HG03103 (cell line): Measurements from ENCODE around the gene SLC37A3.
"Not testable (repeated sequence)": the region's sequence is repeated elsewhere in the genome, so short reads cannot be mapped to it uniquely, and the experiment has no call there.

Experiments
- ATAC-seq: cut with Tn5 transposase; IDR thresholded peaks from one replicate; pipeline ENCODE4 v1.9.1; 2021; ENCODE audit warnings: low read depth; ENCODE audit not compliant: unreplicated experiment

Gene SLC37A3

DNA sequence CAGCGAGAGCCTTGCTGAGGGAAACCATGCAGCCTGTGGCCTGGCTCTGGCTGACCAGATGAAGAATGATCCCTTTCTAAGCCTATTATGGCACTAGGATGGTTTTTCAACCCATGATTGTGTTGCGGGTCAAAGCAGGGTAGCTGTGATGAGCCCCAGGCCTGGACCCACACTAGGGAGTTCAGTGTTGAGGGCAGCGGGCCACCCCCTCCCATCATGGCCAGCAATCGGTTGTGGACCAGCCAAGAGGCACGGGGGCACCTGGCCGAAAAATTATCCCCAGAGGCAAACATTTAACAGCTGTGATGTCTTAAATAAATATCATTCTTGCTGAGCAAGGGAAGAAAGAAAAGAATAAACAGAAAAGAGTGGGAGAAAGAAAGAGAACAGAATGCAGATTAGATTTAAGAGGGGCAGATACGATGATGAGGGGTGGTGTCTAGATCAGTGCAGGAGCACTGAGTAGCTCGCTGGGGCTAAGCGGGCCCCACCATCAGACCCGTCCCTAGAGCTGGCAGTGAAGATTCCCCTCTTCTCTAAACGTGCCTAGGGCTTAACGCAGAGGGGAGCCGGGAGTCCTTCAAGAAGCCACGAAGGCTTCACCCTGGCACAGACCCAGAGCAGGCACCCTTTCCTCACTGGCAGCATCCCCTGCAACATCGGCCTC is 82.7 kb downstream of the SLC37A3 start:
- no peak for ATAC-seq

DNA sequence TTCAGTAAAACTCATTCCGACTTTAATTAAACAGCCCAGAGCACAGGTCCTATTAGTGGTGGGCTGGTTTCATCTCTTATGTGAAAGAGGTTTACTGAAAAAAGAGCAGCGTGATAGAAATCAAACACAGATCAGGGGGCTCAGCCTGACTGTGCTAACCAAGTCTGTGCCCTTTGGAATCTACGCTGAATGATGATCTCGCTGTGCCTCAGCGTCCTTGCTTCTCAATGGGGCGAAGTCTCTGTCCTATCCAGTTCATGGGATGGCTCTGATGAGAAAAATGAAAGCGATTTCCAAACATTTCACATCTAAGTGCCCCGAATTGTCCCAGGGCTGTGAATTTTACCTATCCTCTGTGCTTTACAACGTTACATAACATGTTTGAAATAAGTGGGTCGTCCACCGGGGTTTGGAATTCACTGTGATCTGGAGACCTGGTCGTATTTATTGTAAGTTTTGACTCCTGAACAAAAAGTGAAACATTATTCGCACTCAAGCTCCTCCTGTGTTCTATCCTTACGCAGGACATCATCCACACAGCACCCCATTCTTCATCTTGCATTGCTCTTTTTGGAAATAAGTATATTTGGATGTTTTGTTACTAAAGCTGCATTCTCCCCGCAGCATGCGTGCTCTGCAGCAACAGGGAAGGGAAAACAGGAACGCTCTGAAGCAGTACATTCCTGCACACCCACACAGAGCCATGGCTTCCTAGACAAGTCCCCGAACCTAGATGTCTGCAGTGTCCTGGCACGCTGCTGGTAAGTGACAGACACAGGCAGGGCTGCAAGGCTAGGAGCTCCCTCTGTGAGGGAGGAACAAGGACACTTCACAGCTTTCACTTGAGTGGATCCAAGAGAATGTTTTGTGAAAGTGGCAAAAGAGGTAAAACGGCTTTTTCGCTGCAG is 83.5 kb downstream of the SLC37A3 start:
- no peak for ATAC-seq

DNA sequence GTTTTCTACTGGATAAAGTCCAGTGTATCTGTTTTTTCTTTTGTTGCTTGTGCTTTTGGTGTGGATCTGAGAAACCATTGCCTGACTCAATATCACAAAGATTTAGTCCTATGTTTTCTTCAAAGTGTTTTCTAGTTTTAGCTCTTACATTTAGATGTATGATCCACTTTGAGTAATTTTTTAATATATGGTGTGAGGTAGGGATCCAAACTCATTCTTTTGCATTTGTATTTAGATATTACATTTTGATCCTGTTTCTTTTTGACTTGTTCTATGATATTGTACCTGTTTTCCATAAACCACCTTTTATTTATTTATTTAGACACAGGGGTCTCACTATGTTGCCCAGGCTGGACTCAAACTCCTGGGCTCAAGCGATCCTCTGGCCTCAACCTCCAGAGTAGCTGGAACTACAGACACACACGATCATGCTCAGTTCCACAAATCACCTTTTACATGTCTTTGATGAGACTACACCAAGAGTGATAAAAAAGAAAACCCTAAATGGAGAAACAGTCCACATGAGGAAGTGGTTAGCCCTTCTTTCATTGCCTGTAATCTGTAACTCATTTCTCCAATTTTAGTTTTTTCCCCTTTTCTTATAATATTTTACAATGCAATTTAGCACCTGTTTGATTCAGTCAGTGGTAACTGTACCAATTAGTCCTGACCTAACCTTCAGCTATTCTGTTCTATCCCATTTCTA is 86.0 kb downstream of the SLC37A3 start:
- no peak for ATAC-seq

- ATAC-seq: not testable (repeated sequence)
These were observed 87.2 kb downstream of the SLC37A3 start for GRCh38 chr7:140311128-140311527.

- no peak for ATAC-seq
These were observed 87.9 kb downstream of the SLC37A3 start for GRCh38 chr7:140310337-140311002.

DNA sequence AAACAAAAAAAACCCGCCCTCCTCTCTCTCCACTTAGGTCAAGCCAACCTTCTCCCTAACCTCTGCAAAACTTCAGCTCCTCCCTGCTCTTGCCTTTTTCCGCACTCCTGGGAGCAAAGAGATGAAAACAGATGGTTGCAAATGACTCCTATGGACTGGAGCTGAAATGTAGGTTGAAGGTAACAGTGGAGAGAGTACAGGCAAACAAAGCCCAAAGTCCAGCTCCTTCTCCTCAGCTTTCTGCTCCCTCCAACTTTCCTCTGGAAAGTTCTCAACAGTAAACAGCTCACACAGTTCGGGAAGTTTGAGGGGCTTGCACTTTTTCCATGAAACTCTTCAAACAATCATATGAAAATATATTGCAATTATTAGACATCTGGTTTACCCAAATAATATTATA is 90.3 kb downstream of the SLC37A3 start:
- no peak for ATAC-seq

DNA sequence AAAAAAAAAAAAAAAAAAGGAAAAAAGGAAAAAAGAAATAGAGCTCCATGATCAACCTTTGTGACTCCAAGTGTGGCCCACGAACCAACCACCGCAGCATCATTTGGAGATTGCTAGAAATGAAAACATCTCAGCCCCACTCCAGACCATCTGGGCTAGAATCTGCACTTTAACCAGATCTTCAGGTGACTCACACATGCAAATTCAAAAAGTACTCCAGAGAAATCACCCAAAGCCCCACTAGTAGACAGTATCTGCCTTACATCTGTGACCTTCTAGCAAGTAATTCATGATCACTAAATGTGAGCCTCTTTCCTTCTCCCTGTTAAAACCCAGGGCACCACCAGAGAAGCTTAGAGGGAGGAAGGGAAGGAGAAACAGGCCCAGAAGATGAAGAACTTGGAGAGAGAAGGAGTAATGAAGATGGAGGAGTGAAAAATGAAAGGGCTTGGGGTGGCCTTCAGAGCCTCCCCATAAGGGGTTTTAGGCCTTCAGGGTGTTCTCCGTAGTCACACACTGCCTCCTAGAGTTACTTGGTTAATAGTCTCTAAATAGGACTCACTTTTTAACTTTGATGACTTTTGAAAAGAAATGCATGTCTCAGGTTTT is 94.0 kb downstream of the SLC37A3 start:
- ATAC-seq: peak; percentile 79

DNA sequence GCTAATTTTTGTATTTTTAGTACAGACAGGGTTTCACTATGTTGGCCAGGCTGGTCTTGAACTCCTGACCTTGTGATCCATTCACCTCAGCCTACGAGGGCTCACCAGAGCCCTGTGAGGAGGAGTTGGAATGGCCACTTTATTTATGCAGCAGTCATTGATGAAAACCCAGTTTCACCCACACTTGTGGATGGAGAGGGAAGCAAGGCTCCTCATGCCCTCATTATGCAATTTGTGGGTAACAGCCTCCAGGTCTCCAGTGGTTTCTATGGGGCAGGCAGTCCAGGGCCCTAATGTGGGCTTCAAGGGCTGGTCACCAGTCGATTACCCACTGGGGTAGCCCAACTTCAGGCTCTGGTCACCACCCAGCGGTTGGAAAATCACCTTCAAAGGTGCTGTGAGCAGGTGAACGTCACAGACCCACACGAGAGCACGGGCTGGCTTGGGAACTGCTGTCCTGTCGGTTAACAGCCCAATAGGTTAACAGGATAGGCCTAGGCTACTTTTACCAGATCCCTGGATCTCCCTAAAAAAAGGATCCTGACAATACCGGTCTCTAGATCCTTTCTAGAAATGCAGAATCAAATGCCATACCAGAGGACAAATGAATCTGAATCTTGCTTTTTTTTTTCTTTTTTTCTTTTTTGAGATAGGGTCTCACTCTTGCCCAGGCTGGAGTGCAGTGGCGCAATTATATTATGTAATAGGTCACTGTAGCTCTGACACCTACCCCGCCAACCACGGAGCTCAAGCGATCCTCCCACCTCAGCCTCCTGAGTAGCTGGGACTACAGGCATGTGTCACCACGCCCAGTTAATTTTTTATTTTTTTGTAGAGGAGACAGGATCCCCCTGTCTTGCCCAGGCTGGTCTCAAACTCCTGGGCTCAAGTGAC is 97.8 kb downstream of the SLC37A3 start:
- ATAC-seq: no peak

- no peak for ATAC-seq
These were observed 100.1 kb downstream of the SLC37A3 start for GRCh38 chr7:140298213-140298612.

- ATAC-seq: no peak
These were observed 101.1 kb downstream of the SLC37A3 start for GRCh38 chr7:140297192-140297591.

DNA sequence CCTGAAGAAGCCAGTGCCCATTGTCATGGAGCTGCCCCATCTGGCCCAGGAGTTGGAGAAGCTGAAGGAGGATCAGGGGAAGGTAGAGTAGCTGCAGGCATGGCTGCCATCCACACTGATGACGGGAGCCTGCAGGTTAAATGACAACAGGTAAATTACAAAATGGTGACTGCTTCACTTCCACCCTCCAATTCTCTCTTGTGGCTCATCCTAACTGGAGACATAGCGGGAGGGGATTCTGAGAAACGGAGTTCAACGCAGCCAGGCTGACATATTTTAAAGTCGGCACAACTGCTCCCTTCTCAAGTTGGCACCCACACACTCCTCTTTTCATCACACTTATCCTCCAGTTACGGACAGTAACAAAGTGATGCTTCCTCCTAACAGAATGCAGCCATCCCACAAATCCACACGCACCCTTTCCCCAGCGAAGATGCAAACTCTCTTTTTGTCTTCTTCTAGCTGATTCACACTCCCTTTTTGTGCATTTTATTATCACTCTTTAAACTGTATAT is 103.0 kb downstream of the SLC37A3 start:
- ATAC-seq: no peak

DNA sequence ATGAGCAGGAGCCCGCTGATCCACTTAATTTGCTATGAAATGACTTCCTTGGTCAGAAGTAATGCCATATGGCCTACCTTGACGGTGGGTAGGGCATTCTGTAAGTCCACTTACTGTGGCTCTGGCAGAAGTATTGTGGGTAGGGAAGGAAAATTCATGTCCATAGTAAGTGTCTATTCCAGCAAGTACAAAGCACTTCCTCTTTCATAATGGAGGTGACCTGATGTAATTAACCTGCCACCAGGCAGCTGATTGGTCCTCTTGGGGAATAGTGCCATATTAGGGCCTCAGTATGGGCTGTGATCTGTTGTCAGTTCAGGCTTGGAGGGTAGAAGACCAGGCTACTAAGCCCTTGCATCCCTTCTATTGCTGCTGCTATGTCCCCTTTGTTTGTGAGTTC is 103.9 kb downstream of the SLC37A3 start:
- ATAC-seq: no peak

GRCh38 chr7:140292438-140292837 is 105.9 kb downstream of the SLC37A3 start:
- no peak for ATAC-seq

DNA sequence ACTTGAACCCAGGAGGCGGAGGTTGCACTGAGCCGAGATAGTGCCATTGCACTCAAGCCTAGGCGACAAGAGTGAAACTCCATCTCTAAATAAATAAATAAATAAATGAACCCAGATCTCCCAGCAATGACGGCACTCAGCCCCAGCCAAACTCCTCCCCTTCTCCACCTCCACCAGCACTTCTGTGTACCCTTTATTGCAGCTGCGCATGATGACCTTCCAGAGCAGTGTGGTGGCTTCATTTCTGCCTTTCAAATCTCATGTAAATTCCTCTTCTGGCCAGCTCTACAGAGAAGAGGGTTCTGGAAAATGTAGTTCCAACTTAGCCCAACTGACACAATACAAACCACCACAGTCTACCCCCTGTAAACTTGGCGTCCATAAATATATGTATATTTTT is 108.5 kb downstream of the SLC37A3 start:
- no peak for ATAC-seq

DNA sequence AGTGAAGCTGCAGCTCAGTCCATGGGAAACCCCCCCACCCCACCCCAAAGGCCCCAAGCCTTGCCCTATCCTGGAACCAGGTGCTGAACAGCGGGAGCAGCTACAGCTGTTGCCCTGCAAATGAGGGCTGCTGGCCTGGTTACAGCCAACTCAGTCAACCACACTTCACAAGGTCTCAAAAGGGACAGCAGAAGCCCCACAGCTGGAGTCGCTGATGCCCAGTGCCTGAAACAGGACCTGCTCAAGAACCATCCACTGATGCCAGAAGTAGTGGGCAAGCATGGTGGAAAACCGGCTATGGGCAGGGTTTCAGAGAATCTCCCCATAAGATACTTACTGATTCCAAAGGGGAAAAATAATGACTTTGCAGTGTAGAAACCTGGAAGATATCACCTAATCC is 110.3 kb downstream of the SLC37A3 start:
- no peak for ATAC-seq

DNA sequence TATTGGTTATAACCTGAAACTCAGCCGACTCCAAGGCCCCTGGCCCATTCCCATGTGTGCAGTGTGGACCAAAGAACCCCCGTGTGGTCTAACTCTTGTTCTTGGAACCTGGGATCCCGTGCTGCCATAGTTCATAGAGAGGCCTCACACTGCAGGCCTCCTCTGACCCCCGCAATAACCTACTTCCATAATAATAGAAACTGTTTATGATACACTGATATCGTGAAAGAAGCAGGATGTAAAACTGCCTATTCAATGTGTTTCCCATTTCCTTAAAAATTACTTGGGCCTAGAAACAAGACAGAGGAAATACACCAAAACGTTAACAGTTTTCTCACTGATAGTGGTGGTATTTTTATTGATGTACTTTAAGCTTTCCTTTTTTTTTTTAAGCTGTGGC is 112.4 kb downstream of the SLC37A3 start:
- no peak for ATAC-seq

DNA sequence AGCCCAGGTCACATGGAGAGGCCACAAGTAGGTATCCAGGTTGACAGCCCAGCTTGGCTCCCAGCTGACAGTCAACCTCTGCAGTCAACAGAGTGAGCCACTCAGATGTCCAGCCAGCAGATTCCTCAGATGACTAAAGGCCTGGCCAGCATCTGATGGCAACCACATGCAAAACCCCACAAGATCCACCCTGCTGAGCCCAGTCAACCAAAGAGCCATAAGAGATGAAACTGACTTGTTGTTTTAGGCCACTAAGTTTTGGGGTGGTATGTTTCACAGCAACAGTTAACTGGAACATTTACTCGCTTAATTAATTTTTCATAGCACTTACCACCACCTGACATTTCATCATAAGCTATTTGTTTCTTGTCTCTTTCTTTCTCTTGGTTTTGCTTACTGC is 114.3 kb downstream of the SLC37A3 start:
- no peak for ATAC-seq
